Endothelial cell of umbilical vein (primary cell): Measurements from ENCODE around the gene ETV6. TPM values are rescaled to one million over a fixed set of nuclear protein-coding genes. Genes with fewer than 3 reads are reported as not detected.

Source experiments
- BruUV-seq: library from RNA; stranded (reverse); fragments of 400-500 nt; replicated peaks from 2 replicates; lab custom pipeline; 2021; lab: Mats Ljungman, UMichigan
- CTCF ChIA-PET: fragments of 300-600, 350-600 bp; sonication (Branson Sonifier 250); formaldehyde crosslinking; loops from one replicate; lab custom pipeline; 2021; ENCODE audit warnings: antibody characterized with exemption, inconsistent platforms; lab: Charles Lee
- POLR2A ChIA-PET: fragments of 300-600, 350-600 bp; sonication (Branson Sonifier 250); formaldehyde crosslinking; loops from one replicate; lab custom pipeline; 2021; ENCODE audit warnings: antibody characterized with exemption, inconsistent platforms; lab: Charles Lee
- DNase-seq: peaks from one replicate; pipeline ENCODE4 v3.0.0-alpha.2; 2011; ENCODE audit warnings: low read depth, low spot score
- FAIRE-seq: peaks from 2 replicates; lab custom pipeline; 2011; peaks lifted over from hg19 to GRCh38; lab: Jason Lieb, UNC
- H2AFZ ChIP-seq: 2 replicates; pipeline ENCODE4 v1.6.0; 2012; ENCODE audit warnings: low read depth, low read length, control low read depth, inconsistent platforms
- H3K27ac ChIP-seq: 2 replicates; pipeline ENCODE4 v1.5.1; 2011; ENCODE audit warnings: low read depth, mild to moderate bottlenecking, control low read depth, low read length, moderate library complexity; ENCODE audit not compliant: insufficient read depth
- H3K27me3 ChIP-seq, 2 experiments: 2 replicates each; pipeline versions ENCODE4 v1.6.0 to v1.6.1; 2011; ENCODE audit warnings: low read length in 2 of 2, mixed read lengths in 1 of 2; ENCODE audit not compliant: control insufficient read depth in 2 of 2, insufficient read depth in 2 of 2
- H3K36me3 ChIP-seq, 2 experiments: 2 replicates in 1 of 2; 3 replicates in 1 of 2; pipeline ENCODE4 v1.5.1; 2011; ENCODE audit warnings: low read length in 2 of 2, mild to moderate bottlenecking in 1 of 2, moderate library complexity in 1 of 2; ENCODE audit not compliant: control insufficient read depth in 2 of 2, insufficient read depth in 2 of 2; ENCODE audit errors: extremely low read depth in 1 of 2
- H3K4me1 ChIP-seq: 3 replicates; pipeline ENCODE4 v1.5.1; 2011; ENCODE audit warnings: mild to moderate bottlenecking, low read length; ENCODE audit not compliant: control insufficient read depth, insufficient read depth; ENCODE audit errors: extremely low read depth
- H3K4me2 ChIP-seq: 2 replicates; pipeline ENCODE4 v1.6.1; 2011; ENCODE audit warnings: low read length, control low read depth, mixed read lengths; ENCODE audit not compliant: insufficient read depth
- H3K4me3 ChIP-seq, 3 experiments: fragments of 200-600 bp in 1 of 3; sonication (generic), shearing (Covaris generic) in 1 of 3; replicated peaks in 1 of 3; 2 replicates each; pipeline ENCODE4 v1.5.1; 2011 to 2016; ENCODE audit warnings: control low read depth in 3 of 3, low read length in 3 of 3, mild to moderate bottlenecking in 2 of 3, inconsistent platforms in 1 of 3, low read depth in 1 of 3, moderate library complexity in 1 of 3; ENCODE audit not compliant: insufficient read depth in 1 of 3
- H3K79me2 ChIP-seq: 2 replicates; pipeline ENCODE4 v1.6.0; 2012; ENCODE audit warnings: low read length, inconsistent platforms; ENCODE audit not compliant: control insufficient read depth, insufficient read depth
- H3K9ac ChIP-seq: replicated peaks from 2 replicates; pipeline ENCODE3; 2011; ENCODE audit warnings: low read length, control low read depth; ENCODE audit not compliant: insufficient read depth; ENCODE audit errors: extremely low read depth
- H3K9me1 ChIP-seq: replicated peaks from 3 replicates; pipeline ENCODE4 v1.6.0; 2011; ENCODE audit warnings: mild to moderate bottlenecking, low read length; ENCODE audit not compliant: control insufficient read depth, insufficient read depth; ENCODE audit errors: extremely low read depth
- H3K9me3 ChIP-seq: replicated peaks from 2 replicates; pipeline ENCODE4 v1.5.1; 2012; ENCODE audit warnings: low read length, inconsistent platforms; ENCODE audit not compliant: control insufficient read depth, insufficient read depth
- H4K20me1 ChIP-seq: replicated peaks from 2 replicates; pipeline ENCODE3; 2011; ENCODE audit warnings: mild to moderate bottlenecking, low read length; ENCODE audit not compliant: control insufficient read depth, insufficient read depth; ENCODE audit errors: extremely low read depth
- EZH2 ChIP-seq: IDR thresholded peaks from 2 replicates; pipeline ENCODE4 v1.6.1; 2012; ENCODE audit warnings: borderline replicate concordance, low read depth, mild to moderate bottlenecking, moderate library complexity, low read length, inconsistent platforms; ENCODE audit not compliant: severe bottlenecking
- FOS ChIP-seq: IDR thresholded peaks from 2 replicates; pipeline ENCODE4 v1.6.1; 2011; ENCODE audit warnings: mild to moderate bottlenecking, low read length, moderate library complexity, borderline replicate concordance; ENCODE audit not compliant: insufficient read depth
- GATA2 ChIP-seq: IDR thresholded peaks from 2 replicates; pipeline ENCODE4 v1.7.0; 2011; ENCODE audit warnings: low read depth, mild to moderate bottlenecking, moderate library complexity, mixed read lengths, low read length; ENCODE audit not compliant: insufficient read length, insufficient read depth
- JUN ChIP-seq: IDR thresholded peaks from 2 replicates; pipeline ENCODE4 v1.6.1; 2011; ENCODE audit warnings: borderline replicate concordance, low read depth; ENCODE audit not compliant: insufficient read length, insufficient read depth
- MYC ChIP-seq: IDR thresholded peaks from one replicate; pipeline ENCODE4 v1.6.1; 2011; ENCODE audit warnings: mild to moderate bottlenecking, low read depth, low read length
- POLR2A ChIP-seq: IDR thresholded peaks from 2 replicates; pipeline ENCODE4 v1.6.1; 2012; ENCODE audit warnings: low read depth, mild to moderate bottlenecking, control low read depth, low read length
- POLR2AphosphoS5 ChIP-seq: IDR thresholded peaks from 2 replicates; pipeline ENCODE4 v1.6.1; 2012; ENCODE audit warnings: low read depth, mild to moderate bottlenecking, control low read depth, low read length, moderate library complexity; ENCODE audit not compliant: insufficient read depth
- dilution Hi-C: fragments of 300-500 bp; cut with MboI; formaldehyde crosslinking; loops from one replicate; pipeline ENCODE4 v1.15.0; 2019; ENCODE audit warnings: low sequenced_read_pairs; ENCODE audit not compliant: extremely low pct_ligation_motif_present
- intact Hi-C: fragments of 100-400 bp; cut with micrococcal nuclease; formaldehyde crosslinking; loops from one replicate; pipeline ENCODE4 v1.10.0; 2022
- polyA plus RNA-seq, 4 experiments: library from polyadenylated mRNA; depleted of rRNA in 3 of 4; stranded (reverse) in 3 of 4; unstranded in 1 of 4; fragments of >200 nt; gene quantifications; 2 replicates each; pipeline versions ENCODE4 v1.2.1 to v1.2.3, GENCODE V29; 2011 to 2012; ENCODE audit warnings: missing spikeins in 1 of 4
- total RNA-seq: library from RNA; stranded (reverse); gene quantifications from 2 replicates; pipeline ENCODE4 v1.2.3, GENCODE V29; 2021
- TF ChIP-seq, protein P1 (sequence below): IDR thresholded peaks from 2 replicates; pipeline ENCODE4 v1.6.1; 2011; ENCODE audit not compliant: insufficient read depth, insufficient read length
- TF ChIP-seq, protein P2 (sequence below), 2 donors: IDR thresholded peaks; 1 replicate in 1 of 2; 2 replicates in 1 of 2; pipeline ENCODE4 v1.5.1; 2011; ENCODE audit warnings: low read length in 2 of 2, mild to moderate bottlenecking in 2 of 2, moderate library complexity in 2 of 2, control low read depth in 1 of 2, inconsistent platforms in 1 of 2, low read depth in 1 of 2; ENCODE audit not compliant: insufficient read depth in 1 of 2; ENCODE audit errors: extremely low read depth in 1 of 2

Gene ETV6
- total and polyA plus RNA-seq, 2 donors (not counting 3 experiments of a cell fraction or from before 2014, with no cell fraction given): 15.9 to 57.1 TPM

DNA sequence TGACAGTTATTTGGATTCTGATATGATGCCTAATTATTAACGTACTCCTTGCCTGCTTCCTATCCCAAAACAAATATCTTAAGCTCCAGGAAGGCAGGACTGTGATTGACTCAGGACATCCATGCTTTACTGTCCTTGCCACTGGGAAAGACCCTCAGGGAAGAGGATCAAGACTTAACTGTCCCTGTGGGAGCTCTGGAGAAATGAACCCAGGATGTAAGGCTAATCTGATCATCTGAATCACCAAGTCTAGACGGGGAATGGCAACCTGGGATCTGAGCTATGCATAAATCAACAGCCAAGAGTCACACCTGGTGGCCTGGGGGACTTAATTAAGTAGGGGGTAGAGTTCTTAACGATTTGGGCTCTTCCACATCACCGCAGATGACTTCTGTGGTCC, 268.0 kb downstream of the ETV6 start:
- TF ChIP-seq POLR2AphosphoS5 (no peak), JUN (no peak), GATA2 (no peak), EZH2 (no peak), POLR2A (no peak), FOS (no peak), MYC (no peak)
- TF ChIP-seq, protein P1, sequence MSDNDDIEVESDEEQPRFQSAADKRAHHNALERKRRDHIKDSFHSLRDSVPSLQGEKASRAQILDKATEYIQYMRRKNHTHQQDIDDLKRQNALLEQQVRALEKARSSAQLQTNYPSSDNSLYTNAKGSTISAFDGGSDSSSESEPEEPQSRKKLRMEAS: no peak
- TF ChIP-seq, protein P2, sequence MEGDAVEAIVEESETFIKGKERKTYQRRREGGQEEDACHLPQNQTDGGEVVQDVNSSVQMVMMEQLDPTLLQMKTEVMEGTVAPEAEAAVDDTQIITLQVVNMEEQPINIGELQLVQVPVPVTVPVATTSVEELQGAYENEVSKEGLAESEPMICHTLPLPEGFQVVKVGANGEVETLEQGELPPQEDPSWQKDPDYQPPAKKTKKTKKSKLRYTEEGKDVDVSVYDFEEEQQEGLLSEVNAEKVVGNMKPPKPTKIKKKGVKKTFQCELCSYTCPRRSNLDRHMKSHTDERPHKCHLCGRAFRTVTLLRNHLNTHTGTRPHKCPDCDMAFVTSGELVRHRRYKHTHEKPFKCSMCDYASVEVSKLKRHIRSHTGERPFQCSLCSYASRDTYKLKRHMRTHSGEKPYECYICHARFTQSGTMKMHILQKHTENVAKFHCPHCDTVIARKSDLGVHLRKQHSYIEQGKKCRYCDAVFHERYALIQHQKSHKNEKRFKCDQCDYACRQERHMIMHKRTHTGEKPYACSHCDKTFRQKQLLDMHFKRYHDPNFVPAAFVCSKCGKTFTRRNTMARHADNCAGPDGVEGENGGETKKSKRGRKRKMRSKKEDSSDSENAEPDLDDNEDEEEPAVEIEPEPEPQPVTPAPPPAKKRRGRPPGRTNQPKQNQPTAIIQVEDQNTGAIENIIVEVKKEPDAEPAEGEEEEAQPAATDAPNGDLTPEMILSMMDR (IDR thresholded peaks at IDR 0.05; ENCODE audit: extremely low read depth in 1 of 2, insufficient read depth in 1 of 2, low read depth in 1 of 2, low read length in 2 of 2): no peak
- H3K27ac ChIP-seq: no peak overlapping the region
- intact Hi-C loops: no loop called here
- ChIA-PET POLR2A (no interaction called here), CTCF (no interaction called here)
- no peaks in the 10 kb centered on the region for H3K79me2 ChIP-seq
- no TSS peak for BruUV-seq
- no peaks in the 10 kb centered on the region for H3K4me1 ChIP-seq
- no peak overlapping the region for H3K4me2 ChIP-seq
- no peaks in the 10 kb centered on the region for H4K20me1 ChIP-seq
- no peaks in the 10 kb centered on the region for H3K9me3 ChIP-seq
- no peak for DNase-seq
- no peak overlapping the region for H3K4me3 ChIP-seq
- no peak for FAIRE-seq
- no peaks in the 10 kb centered on the region for H3K36me3 ChIP-seq
- peaks cover 10 to 20% of the 10 kb centered on the region in 2 experiments for H3K27me3 ChIP-seq
- H2AFZ ChIP-seq: no peak overlapping the region
- H3K9me1 ChIP-seq: no peaks in the 10 kb centered on the region
- no peak overlapping the region for H3K9ac ChIP-seq
- dilution Hi-C loops: no loop called here
